CD14-positive monocyte (primary cell): ENCODE measurements around the gene PGLYRP2. TPM values are rescaled to one million over a fixed set of nuclear protein-coding genes. Genes with fewer than 3 reads are reported as not detected.

Experiments
- DNase-seq, 3 donors: peaks; one replicate each; pipeline ENCODE4 v3.0.0-alpha.2; 2011 to 2022
- H2AFZ ChIP-seq: 2 replicates; pipeline ENCODE4 v1.6.0; 2012; ENCODE audit warnings: mild to moderate bottlenecking, low read depth, low read length, inconsistent platforms; ENCODE audit not compliant: insufficient read depth, poor library complexity, severe bottlenecking
- H3K27ac ChIP-seq, 2 donors: 1 replicate in 1 of 2; 2 replicates in 1 of 2; pipeline ENCODE4 v1.5.1; 2012 to 2013; ENCODE audit warnings: low read length in 2 of 2, control low read depth in 1 of 2, inconsistent platforms in 1 of 2, low read depth in 1 of 2, mild to moderate bottlenecking in 1 of 2
- H3K27me3 ChIP-seq, 2 donors: one replicate each; pipeline versions ENCODE4 v1.6.0 to v1.6.1; 2011 to 2013; ENCODE audit warnings: low read length in 2 of 2; ENCODE audit not compliant: control insufficient read depth in 2 of 2, insufficient read depth in 2 of 2
- H3K36me3 ChIP-seq, 2 donors: replicated peaks in 1 of 2; 1 replicate in 1 of 2; 2 replicates in 1 of 2; pipeline versions ENCODE4 v1.5.1 to v1.6.1; 2012 to 2013; ENCODE audit warnings: low read length in 2 of 2, control low read depth in 1 of 2, inconsistent platforms in 1 of 2, mild to moderate bottlenecking in 1 of 2; ENCODE audit not compliant: insufficient read depth in 2 of 2, control insufficient read depth in 1 of 2
- H3K4me1 ChIP-seq, 2 donors: 1 replicate in 1 of 2; 2 replicates in 1 of 2; pipeline versions ENCODE4 v1.5.1 to v1.6.1; 2012 to 2013; ENCODE audit warnings: low read length in 2 of 2, control low read depth in 1 of 2, inconsistent platforms in 1 of 2, mild to moderate bottlenecking in 1 of 2, moderate library complexity in 1 of 2; ENCODE audit not compliant: insufficient read depth in 2 of 2, control insufficient read depth in 1 of 2
- H3K4me2 ChIP-seq: replicated peaks from 2 replicates; pipeline ENCODE3; 2012; ENCODE audit warnings: low read length, moderate library complexity, mild to moderate bottlenecking; ENCODE audit not compliant: poor library complexity, severe bottlenecking; ENCODE audit errors: extremely low read depth
- H3K4me3 ChIP-seq, 3 experiments: fragments of 200-600 bp in 1 of 3; sonication (generic) in 1 of 3; replicated peaks in 1 of 3; 1 replicate in 2 of 3; 2 replicates in 1 of 3; pipeline ENCODE4 v1.5.1; 2011 to 2013; ENCODE audit warnings: low read length in 3 of 3, mild to moderate bottlenecking in 3 of 3, control low read depth in 2 of 3, low read depth in 2 of 3, inconsistent platforms in 1 of 3, moderate library complexity in 1 of 3
- H3K79me2 ChIP-seq: 2 replicates; pipeline ENCODE4 v1.6.0; 2012; ENCODE audit warnings: mild to moderate bottlenecking, control low read depth, inconsistent platforms, low read length, moderate library complexity; ENCODE audit not compliant: insufficient read depth
- H3K9ac ChIP-seq: 2 replicates; pipeline ENCODE4 v1.6.0; 2017; ENCODE audit warnings: low read length, mild to moderate bottlenecking; ENCODE audit not compliant: insufficient read depth, poor library complexity, severe bottlenecking
- H3K9me3 ChIP-seq, 2 donors: replicated peaks in 1 of 2; 1 replicate in 1 of 2; 2 replicates in 1 of 2; pipeline versions ENCODE4 v1.5.1 to v1.6.1; 2012 to 2013; ENCODE audit warnings: low read length in 2 of 2, control low read depth in 1 of 2; ENCODE audit not compliant: control insufficient read depth in 1 of 2, insufficient read depth in 1 of 2
- H4K20me1 ChIP-seq: 2 replicates; pipeline ENCODE4 v1.6.0; 2012; ENCODE audit warnings: mild to moderate bottlenecking, low read length, control low read depth, moderate library complexity; ENCODE audit not compliant: insufficient read depth
- H3K27ac Mint-ChIP-seq, 7 donors: one replicate each; pipeline ENCODE4 v1.8.0; 2020; ENCODE audit warnings: mild to moderate bottlenecking in 7 of 7, mixed read lengths in 7 of 7, moderate library complexity in 6 of 7, inconsistent platforms in 2 of 7
- H3K27me3 Mint-ChIP-seq, 3 donors: one replicate each; pipeline ENCODE4 v1.8.0; 2021 to 2022; ENCODE audit warnings: low read depth in 3 of 3, mild to moderate bottlenecking in 3 of 3, mixed read lengths in 3 of 3, moderate library complexity in 3 of 3, inconsistent platforms in 1 of 3
- H3K36me3 Mint-ChIP-seq, 2 donors: one replicate each; pipeline ENCODE4 v1.8.0; 2020; ENCODE audit warnings: mixed read lengths in 2 of 2, inconsistent platforms in 1 of 2, mild to moderate bottlenecking in 1 of 2
- H3K4me1 Mint-ChIP-seq: one replicate; pipeline ENCODE4 v1.8.0; 2020; ENCODE audit warnings: mild to moderate bottlenecking, mixed read lengths
- H3K4me3 Mint-ChIP-seq, 2 donors: one replicate each; pipeline ENCODE4 v1.8.0; 2020; ENCODE audit warnings: mild to moderate bottlenecking in 2 of 2, mixed read lengths in 2 of 2, moderate library complexity in 1 of 2
- H3K9me3 Mint-ChIP-seq, 7 donors: one replicate each; pipeline ENCODE4 v1.8.0; 2020 to 2022; ENCODE audit warnings: mixed read lengths in 7 of 7, mild to moderate bottlenecking in 6 of 7, moderate library complexity in 6 of 7, inconsistent platforms in 2 of 7
- CTCF ChIP-seq: fragments of 200-600 bp; IDR thresholded peaks from one replicate; pipeline ENCODE4 v1.8.0; 2022; ENCODE audit warnings: antibody characterized with exemption, mild to moderate bottlenecking
- WGBS: methylation state at CpG from one replicate; pipeline ENCODE4 v1.1.5; 2013; ENCODE audit warnings: missing lambda C conversion rate; ENCODE audit not compliant: insufficient coverage; 5-methylcytosine and 5-hydroxymethylcytosine counted together
- intact Hi-C, 2 donors: fragments of 100-400 bp; cut with micrococcal nuclease; formaldehyde crosslinking; loops; one replicate each; pipeline versions ENCODE4 v1.15.0 to v1.15.1; 2023
- polyA plus RNA-seq, 3 donors: library from polyadenylated mRNA; depleted of rRNA in 1 of 3; unstranded in 2 of 3; stranded (reverse) in 1 of 3; fragments of 300-500 nt in 2 of 3; fragments of >200 nt in 1 of 3; fragmentation: Illumina TruSeq in 2 of 3; gene quantifications; 1 replicate in 2 of 3; 2 replicates in 1 of 3; pipeline ENCODE4 v1.2.3, GENCODE V29; 2012 to 2021

Gene PGLYRP2
- polyA plus RNA-seq, 3 donors: 0.03 to 0.32 (median 0.15) TPM

- peaks cover 4% of the 10 kb centered on the region for H4K20me1 ChIP-seq
- H3K36me3 Mint-ChIP-seq: peaks cover 28 to 30% of the 10 kb centered on the region in 2 donors
- DNase-seq: peak; percentile 23 to 67 (median 46)
- peaks cover 0 to 3% (median 1%) of the 10 kb centered on the region in 7 donors for H3K9me3 Mint-ChIP-seq
- H3K36me3 ChIP-seq: peaks cover 25 to 28% of the 10 kb centered on the region in 2 donors
- peak overlapping the region; percentile 78 to 91 (median 85) for H3K27ac Mint-ChIP-seq
- H3K27me3 Mint-ChIP-seq: peaks cover 8 to 15% (median 14%) of the 10 kb centered on the region in 3 donors
- TF ChIP-seq CTCF: peak; percentile 20
- peak overlapping the region; percentile 80 to 88 for H3K27ac ChIP-seq
- 0% methylated on average over 14 of the region's 25 CpGs for WGBS
- intact Hi-C loops: no loop called here
- peaks cover 35 to 46% of the 10 kb centered on the region in 2 donors for H3K4me1 ChIP-seq
- no peaks in the 10 kb centered on the region for H3K9me3 ChIP-seq
- peak overlapping the region; percentile 90 to 94 (median 92) for H3K4me3 ChIP-seq
- H3K27me3 ChIP-seq: peaks cover 2 to 5% of the 10 kb centered on the region in 2 donors
- peak overlapping the region; percentile 82 for H3K9ac ChIP-seq
- peak overlapping the region; percentile 93 for H3K4me2 ChIP-seq
- H3K4me3 Mint-ChIP-seq: peak overlapping the region; percentile 88 to 92
- H2AFZ ChIP-seq: peak overlapping the region; percentile 95
- peaks cover 45% of the 10 kb centered on the region for H3K4me1 Mint-ChIP-seq
- peaks cover 13% of the 10 kb centered on the region for H3K79me2 ChIP-seq
Measured at GRCh38 chr19:15463861-15464371, 15.4 kb downstream of the PGLYRP2 start.

- Mint-ChIP-seq H3K9me3 (peaks cover 0 to 6% (median 5%) of the 10 kb centered on the region in 7 donors), H3K4me3 (no peak overlapping the region), H3K4me1 (peaks cover 24% of the 10 kb centered on the region), H3K27ac (peak overlapping the region in 1 of 7 donors; percentile 37), H3K36me3 (peaks cover 32 to 40% of the 10 kb centered on the region in 2 donors), H3K27me3 (peaks cover 0 to 6% (median 0%) of the 10 kb centered on the region in 3 donors)
- peaks cover 37 to 44% of the 10 kb centered on the region in 2 donors for H3K36me3 ChIP-seq
- no peak for TF ChIP-seq CTCF
- H4K20me1 ChIP-seq: peaks cover 4% of the 10 kb centered on the region
- H3K9ac ChIP-seq: no peak overlapping the region
- H3K9me3 ChIP-seq: no peaks in the 10 kb centered on the region
- peaks cover 20 to 27% of the 10 kb centered on the region in 2 donors for H3K4me1 ChIP-seq
- H3K4me3 ChIP-seq: no peak overlapping the region
- intact Hi-C loops: no loop called here
- H3K27me3 ChIP-seq: no peaks in the 10 kb centered on the region
- H2AFZ ChIP-seq: no peak overlapping the region
- WGBS: 96% methylated on average over 2 of the region's 2 CpGs
- H3K27ac ChIP-seq: no peak overlapping the region
- DNase-seq: no peak
- H3K79me2 ChIP-seq: peaks cover 13% of the 10 kb centered on the region
- H3K4me2 ChIP-seq: no peak overlapping the region
Measured at GRCh38 chr19:15461694-15462093, 17.6 kb downstream of the PGLYRP2 start.
